ENCODE measurements around the gene UNC13D.
"Not testable (repeated sequence)": the region's sequence is repeated elsewhere in the genome, so short reads cannot be mapped to it uniquely, and the experiment has no call there.

Gene UNC13D

DNA sequence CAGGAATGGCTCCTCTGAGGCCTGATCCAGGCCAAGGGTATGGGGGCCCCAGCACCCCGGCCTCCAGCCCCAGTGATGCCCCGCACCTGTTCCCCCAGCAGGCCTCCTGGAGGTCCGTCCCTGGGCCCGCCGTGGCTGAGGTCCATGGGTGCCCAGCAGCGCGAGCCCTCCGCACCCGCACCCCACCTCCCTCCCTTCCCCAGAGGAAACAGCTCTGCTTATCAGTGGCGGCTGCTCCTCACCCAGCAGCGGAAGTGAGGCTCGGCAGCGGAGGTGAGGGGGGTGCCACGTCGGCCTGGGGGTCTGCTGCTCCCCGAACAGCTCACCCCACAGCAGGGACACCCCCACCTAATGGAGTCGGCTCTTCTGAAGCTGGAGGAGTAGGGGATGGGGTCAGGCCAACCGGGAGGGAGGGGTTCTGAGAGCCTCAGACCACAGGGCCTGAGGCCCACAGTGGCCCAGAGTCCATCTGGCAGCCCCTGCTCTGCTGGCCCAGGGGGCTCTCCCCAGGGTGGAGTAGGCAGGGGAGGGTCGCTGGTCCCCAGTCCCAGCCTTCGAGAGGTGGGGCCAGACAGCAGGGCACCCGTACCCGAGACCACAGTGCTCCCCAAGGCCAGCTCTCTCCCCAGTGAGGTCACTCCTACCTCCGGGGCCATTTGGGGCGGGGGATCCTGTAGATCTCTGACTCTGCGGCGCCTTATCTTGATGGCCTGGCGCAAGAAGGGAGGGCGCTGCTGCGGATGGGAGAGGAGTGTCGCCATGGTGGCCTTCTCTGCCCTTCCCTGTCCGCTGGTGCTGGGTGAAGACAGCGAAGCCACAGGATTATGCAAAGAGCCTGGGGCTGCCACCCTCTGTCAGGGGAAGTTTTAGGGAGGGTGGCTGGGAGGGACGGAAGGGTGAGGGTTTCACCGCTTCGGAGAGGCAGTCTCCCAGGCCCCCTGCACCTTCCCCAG lies at the start of gene UNC13D:
UNC13D (minus strand) TSS at position 828 of the 953 bp plus-strand sequence; CDS start at position 761, 67 bp downstream.
- DNase-seq (ENCODE audit: low spot score) = no peak

- DNase-seq (ENCODE audit: low spot score) = no peak
Measured at GRCh38 chr17:75893305-75894048, 49.3 kb upstream of the UNC13D start.

DNA sequence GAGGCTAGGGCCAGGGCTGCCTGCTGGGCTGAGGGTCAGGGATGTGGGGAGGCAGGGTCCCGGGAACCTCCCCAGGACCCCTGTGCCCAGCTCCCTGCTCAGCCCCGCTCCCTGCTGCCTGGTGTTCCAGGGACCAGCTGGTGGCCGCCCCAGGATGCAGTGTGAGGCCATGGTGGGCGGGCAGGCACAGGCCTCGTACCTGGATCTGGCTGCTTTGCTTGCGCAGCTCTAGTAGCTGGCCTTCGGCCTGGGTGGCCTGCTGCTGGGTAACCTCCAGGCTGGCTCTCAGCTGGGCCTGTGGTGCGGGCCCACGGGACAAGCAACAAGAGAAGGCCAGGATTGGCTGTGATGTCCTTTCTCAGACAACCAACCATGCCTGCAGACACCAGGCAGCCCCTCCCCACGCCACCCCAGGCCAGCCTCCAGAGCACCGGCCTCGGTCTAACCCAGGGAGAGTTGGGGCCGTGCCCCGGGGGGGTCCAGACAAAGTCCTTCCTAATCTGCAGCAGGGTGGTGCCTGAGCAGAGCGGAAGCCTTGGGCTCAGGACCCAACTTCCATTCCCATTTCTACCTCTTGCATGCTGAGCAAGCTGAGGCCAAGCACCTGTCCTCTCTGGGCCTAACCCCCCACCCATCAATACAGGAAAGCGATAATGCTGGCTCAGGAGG lies 48.5 kb upstream of the UNC13D start:
- DNase-seq (ENCODE audit: low spot score) = no peak

DNA sequence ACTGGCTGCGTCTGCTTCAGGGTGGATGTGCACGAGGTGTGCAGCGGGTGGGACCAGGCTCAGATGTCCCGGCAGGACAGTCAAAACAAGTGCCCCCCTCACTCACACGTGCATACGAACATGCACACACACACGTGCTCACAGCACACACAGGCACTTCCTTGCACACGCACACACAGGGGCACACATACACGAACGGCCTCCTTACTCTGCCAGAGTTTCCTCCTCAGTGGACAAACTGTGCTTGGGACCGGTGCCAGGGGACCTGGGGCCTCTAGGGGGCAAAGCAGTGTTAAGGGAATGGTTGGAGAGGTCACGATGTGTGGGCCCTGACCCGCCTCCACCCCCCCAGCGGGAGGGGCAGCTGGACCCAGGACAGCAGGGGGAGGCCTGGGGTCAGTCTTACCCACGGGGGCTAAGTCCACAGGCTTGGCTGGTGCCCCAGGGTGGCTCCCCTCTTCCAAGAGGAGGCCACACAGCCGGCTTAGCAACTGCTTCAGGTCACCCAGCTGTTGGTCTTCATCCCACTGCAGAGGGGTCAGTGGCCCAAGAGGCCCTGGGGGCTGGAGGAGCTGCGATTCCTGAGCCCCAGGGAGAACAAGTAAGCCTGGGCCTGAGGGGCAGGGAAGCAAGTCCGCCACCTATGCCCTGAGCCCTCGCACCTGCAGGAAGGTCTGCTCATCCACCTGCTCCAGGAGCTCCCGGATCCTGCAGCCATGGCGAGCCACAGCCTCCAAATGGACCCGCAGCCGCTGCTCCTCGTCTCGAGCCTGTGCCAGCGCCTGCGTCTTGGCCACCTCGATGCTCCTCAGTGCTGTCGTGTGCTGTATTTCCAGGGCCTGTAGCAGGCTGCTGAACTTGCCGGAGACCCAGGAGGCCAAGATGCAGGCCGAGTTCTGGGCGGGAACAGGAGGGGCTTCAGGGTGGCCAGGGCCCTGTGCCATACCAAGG lies 47.7 kb upstream of the UNC13D start:
- DNase-seq (ENCODE audit: low spot score) = no peak

- DNase-seq (ENCODE audit: low spot score) = no peak
Measured at GRCh38 chr17:75891022-75891604, 46.9 kb upstream of the UNC13D start.

DNA sequence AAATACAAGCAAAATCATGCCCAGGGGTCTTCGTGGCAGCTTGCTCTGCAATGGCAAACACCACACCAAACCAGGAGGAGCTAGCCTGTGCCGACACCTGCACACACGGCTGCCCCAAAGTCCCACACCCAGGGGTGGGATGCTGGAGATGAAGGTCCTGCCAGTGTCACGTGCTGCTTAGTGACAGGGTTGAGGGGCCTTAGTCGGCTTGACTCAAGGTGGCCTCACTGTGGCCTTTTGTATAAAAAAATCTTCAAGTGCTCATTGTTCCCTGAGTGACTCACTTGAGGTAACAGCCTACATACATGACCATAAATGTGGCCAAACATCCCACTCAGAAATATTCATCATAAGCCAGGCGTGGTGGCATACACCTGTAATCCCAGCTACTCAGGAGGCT lies 45.2 kb upstream of the UNC13D start:
- no peak for DNase-seq (ENCODE audit: low spot score)

DNA sequence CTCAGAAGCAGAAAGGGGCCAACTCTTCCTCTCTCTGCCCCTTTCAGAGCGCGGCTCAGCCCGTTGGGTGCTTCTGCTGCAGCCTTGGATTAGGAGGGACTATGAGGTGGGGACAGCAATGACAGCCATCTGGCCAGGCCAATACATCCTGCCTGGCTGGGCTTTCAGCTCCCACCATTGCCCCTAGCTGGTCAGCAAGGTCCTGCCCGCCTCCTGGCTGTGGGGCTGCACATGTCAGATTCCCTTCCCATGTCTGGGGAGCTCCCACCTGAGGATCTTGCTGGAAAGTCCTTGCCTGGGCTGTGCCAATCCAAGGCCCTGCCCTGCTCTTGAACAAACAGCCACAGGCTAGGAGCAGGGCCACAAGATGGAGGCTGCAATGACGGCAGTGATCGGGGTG lies 44.3 kb upstream of the UNC13D start:
- no peak for DNase-seq (ENCODE audit: low spot score)

DNA sequence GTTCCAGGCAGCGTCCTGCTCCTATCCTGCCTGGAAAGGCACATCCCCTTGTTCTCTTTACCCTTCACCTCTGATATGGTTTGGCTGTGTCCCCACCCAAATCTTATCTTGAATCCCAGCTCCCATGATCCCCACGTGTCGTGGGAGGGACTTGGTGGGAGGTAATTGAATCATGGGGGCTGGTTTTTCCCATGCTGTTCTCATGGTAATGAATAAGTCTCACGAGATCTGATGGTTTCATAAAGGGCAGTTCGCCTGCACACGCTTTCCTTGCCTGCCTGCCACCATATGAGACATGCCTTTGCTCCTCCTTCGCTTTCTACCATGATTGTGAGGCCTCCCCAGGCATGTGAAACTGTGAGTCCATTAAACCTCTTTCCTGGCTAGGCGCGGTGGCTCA lies 41.7 kb upstream of the UNC13D start:
- DNase-seq (ENCODE audit: low spot score) = not testable (repeated sequence)

- DNase-seq (ENCODE audit: low spot score) = no peak
Measured at GRCh38 chr17:75885431-75885830, 41.2 kb upstream of the UNC13D start.

GRCh38 chr17:75881678-75882454 lies 37.7 kb upstream of the UNC13D start:
- DNase-seq (ENCODE audit: low spot score) = no peak

DNA sequence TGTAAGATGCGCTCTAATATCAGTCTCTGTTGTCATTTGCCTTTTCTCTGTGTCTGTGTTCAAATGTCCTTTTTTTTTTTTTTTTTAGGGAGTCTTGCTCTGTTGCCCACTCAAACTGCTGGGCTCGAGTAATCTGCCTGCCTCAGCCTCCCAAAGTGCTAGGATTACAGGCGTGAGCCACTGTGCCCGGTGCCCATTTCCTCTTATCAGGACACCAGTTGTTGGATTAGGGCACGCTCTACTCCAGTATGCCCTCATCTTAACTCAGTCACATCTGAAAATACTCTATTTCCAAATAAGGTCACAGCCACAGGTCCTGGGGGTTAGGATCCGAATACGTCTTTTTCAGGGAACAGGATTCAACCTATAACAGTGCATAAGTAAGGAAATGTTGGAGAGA lies 36.1 kb upstream of the UNC13D start:
- no peak for DNase-seq (ENCODE audit: low spot score)

GRCh38 chr17:75878174-75878998 lies 34.2 kb upstream of the UNC13D start, which contains the start of gene TRIM47:
Gene TRIM47 (minus strand): TSS chr17:75878581. CDS start chr17:75878548, 33 bp downstream.
- peak; percentile 81 for DNase-seq (ENCODE audit: low spot score)

- peak; percentile 74 for DNase-seq (ENCODE audit: low spot score)
Measured at GRCh38 chr17:75877752-75878173, 33.6 kb upstream of the UNC13D start.

DNA sequence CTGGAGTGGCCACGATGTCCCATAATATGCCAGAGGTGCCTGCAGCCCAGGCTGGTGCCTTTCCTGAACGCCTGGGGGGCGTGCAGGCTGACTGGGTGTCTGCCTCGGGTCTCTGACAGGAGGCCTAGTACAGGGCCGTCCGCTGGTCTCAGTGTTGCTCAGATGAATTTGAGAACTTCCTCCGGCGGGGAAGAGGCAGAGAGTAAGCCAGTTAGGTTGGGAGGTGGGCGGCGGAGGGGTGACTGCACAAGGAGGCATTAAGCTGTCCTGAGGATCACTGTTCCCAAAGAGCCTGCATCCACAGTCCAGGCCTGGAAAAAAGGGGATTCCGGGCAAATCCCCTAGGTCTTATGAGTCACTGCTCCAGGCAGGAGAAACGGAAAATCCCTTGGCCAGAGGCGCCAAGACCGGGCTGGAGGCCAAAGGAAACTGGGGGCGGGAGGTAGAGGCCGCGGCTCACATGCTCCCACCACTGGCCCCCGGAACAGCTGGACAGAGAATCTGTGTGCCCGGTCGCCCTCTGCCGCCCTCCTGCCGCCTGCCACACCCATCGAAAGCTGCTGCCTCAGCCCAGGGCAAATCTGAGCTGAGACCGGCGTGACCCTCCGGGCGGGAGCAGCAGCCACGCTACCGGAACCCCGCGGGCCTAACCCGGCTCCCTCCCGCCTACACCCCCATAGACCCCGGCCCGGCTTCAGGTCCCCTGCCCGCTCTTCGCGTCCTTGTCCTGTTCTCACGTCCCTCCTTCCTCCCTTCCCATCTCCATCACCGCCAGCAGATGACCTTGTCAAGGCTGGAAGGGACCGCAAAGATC lies 32.9 kb upstream of the UNC13D start:
- DNase-seq (ENCODE audit: low spot score) = peak; percentile 93

- no peak for DNase-seq (ENCODE audit: low spot score)
Measured at GRCh38 chr17:75876190-75876937, 32.2 kb upstream of the UNC13D start.

DNA sequence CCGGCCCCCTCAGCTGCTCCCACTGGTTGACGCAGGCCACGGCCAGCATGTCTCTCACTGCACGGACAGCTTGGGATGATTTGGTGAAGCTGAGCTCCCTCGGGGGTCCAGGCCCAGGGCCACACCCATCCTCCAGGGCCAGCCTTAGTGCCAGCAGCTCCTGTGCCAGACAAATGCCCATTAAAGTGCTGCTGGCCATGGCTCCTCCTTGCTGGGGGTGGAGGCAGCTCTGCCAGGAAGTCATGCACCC lies 31.7 kb upstream of the UNC13D start:
- no peak for DNase-seq (ENCODE audit: low spot score)

DNA sequence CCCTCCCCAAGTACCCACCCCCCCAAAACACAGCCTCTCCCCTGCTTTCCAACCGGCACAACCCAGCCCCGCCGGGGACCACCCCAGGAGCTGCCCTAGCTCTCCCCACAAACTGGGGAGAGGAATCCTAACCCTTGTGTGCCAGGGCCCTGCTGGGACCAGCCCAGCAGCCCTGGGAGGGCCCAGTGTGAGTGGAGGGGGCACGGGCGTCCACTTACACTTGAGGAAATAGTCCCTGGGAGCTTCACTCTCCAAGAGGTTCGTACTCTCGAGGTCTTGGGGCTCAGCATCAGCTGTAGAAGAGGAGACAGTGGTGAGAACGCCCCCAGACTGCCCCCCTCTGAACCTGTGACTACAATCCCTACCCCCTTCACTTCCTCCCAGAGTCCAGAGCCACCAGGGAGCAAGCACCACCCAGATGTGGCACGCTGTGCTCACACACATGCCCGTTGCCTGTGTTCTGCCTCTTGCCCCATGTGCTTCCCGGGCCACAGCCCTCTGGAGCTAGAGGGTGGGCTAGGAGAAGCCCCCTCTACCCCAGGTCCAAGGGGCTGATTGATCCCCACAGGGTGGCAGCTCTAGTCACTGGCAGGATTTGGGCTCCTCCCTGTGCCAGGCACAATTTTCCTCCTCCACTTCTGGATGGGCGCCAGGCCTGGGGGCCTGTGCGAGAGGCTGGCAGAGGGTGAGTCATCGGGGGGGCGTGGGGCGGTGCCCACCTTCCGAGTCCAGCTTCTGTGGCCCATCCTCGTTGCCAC lies 31.2 kb upstream of the UNC13D start:
- DNase-seq (ENCODE audit: low spot score) = no peak

All from GM03348 (cell line).